Bronchial epithelial cell (primary cell): ENCODE measurements around the gene ERBB4. TPM values are rescaled to one million over a fixed set of nuclear protein-coding genes. Genes with fewer than 3 reads are reported as not detected.

Experiments used
- DNase-seq: peaks from one replicate; pipeline ENCODE4 v3.0.0-alpha.2; 2010; ENCODE audit warnings: low read depth
- FAIRE-seq: peaks from 2 replicates; lab custom pipeline; 2011; peaks lifted over from hg19 to GRCh38; lab: Jason Lieb, UNC
- H3K27me3 ChIP-seq: 2 replicates; pipeline ENCODE4 v1.5.1; 2011; ENCODE audit warnings: low read length; ENCODE audit not compliant: control insufficient read depth, insufficient read depth
- H3K36me3 ChIP-seq: 2 replicates; pipeline ENCODE4 v1.5.1; 2011; ENCODE audit warnings: low read length; ENCODE audit not compliant: control insufficient read depth, insufficient read depth
- H3K4me3 ChIP-seq: 2 replicates; pipeline ENCODE4 v1.5.1; 2011; ENCODE audit warnings: mild to moderate bottlenecking, low read depth, low read length, control low read depth
- total RNA-seq: library from RNA; depleted of rRNA; stranded (reverse); fragments of >200 nt; gene quantifications from 2 replicates; pipeline ENCODE4 v1.2.1, GENCODE V29; 2014
- TF ChIP-seq, protein P1 (sequence below): IDR thresholded peaks from 2 replicates; pipeline ENCODE4 v1.5.1; 2011; ENCODE audit warnings: mild to moderate bottlenecking, moderate library complexity, low read length, control low read depth, inconsistent platforms; ENCODE audit not compliant: insufficient read depth, severe bottlenecking

Gene ERBB4
- total RNA-seq, 1 donor from 2014 or later, result under 0.01 TPM

DNA sequence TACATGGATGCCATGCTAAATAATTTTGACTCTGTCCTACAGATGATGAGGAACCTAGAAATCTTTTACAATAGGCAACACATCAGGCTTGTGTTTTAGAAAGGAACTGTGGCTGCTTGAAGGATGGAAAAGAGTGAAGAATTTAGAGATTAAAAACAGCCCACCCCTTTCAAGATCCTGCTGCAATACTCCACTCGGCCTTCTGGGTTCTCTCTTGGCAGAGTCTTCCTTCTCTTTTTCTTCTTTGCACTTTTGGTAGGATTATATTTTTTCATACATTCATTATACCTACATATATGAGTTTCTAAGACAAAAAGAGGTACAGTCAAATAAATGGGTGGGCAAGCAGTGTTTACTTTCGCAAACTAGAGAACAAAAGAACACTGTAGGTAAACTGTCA, 474.3 kb downstream of the ERBB4 start:
- Histone ChIP-seq H3K4me3 (no peak overlapping the region), H3K36me3 (no peaks in the 10 kb centered on the region), H3K27me3 (no peaks in the 10 kb centered on the region)
- FAIRE-seq (no peak), DNase-seq (no peak)
- TF ChIP-seq, protein P1, sequence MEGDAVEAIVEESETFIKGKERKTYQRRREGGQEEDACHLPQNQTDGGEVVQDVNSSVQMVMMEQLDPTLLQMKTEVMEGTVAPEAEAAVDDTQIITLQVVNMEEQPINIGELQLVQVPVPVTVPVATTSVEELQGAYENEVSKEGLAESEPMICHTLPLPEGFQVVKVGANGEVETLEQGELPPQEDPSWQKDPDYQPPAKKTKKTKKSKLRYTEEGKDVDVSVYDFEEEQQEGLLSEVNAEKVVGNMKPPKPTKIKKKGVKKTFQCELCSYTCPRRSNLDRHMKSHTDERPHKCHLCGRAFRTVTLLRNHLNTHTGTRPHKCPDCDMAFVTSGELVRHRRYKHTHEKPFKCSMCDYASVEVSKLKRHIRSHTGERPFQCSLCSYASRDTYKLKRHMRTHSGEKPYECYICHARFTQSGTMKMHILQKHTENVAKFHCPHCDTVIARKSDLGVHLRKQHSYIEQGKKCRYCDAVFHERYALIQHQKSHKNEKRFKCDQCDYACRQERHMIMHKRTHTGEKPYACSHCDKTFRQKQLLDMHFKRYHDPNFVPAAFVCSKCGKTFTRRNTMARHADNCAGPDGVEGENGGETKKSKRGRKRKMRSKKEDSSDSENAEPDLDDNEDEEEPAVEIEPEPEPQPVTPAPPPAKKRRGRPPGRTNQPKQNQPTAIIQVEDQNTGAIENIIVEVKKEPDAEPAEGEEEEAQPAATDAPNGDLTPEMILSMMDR, result no peak

DNA sequence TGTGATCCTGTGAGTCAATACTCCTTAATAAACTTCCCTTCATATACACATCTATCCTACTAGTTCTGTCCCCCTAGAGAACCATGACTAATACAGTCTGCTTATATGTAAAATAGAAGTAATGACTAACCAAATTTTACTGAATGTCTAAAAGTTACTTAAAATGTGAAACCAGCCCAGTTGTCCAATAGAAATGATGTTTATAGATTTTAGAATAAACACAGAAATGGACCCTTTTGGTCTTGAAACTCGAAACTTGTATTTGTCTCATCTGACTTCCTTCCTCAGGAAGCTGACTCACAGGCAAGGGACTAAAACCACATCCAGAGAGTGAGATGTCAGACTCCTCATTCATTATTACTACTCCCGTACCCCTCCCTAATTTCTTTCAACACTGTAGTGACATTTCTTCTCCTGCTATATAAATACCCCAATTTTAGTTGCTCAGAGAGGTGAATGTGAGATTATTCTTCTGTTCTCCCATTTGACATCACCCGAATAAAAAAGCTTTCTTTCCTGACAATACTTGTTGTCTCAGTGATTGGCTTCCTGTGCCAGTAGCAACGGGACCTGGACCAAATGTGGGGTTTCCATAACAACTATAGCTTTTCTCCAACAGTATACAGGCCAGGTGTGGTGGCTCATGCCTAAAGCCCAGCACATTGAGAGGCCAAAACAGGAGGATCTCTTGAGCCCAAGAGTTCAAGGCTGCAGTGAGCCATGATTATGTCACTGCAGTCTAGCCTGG, 486.0 kb downstream of the ERBB4 start:
- Histone ChIP-seq H3K4me3 (no peak overlapping the region), H3K36me3 (no peaks in the 10 kb centered on the region), H3K27me3 (no peaks in the 10 kb centered on the region)
- no peak for FAIRE-seq
- peak; percentile 69 for DNase-seq
- TF ChIP-seq, protein P1, result no peak

DNA sequence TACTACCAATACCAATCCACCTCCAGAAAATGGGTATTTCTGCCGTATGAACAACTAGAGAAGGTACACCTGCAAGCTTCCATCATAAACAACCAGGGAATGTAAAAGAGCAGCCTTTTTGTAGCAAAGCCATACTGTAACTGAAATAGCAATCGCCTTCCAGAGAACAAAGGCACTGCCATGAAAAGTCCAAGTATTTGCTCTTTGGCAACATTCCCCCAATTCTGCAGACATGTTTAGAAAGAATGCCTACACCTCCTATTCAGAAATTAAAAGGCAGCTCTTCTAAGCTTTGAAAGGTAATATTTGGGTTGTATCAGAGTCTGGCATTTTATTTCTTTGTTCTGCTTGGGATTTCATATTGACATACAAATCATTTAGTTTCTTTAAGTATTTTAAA, 487.7 kb downstream of the ERBB4 start:
- TF ChIP-seq, protein P1, result no peak
- no peaks in the 10 kb centered on the region for H3K27me3 ChIP-seq
- no peak for DNase-seq
- no peaks in the 10 kb centered on the region for H3K36me3 ChIP-seq
- FAIRE-seq, result no peak
- no peak overlapping the region for H3K4me3 ChIP-seq

GRCh38 chr2:212042562-212042961, 496.0 kb downstream of the ERBB4 start:
- H3K27me3 ChIP-seq, result no peaks in the 10 kb centered on the region
- no peak overlapping the region for H3K4me3 ChIP-seq
- TF ChIP-seq, protein P1, result no peak
- FAIRE-seq (no peak), DNase-seq (no peak)
- H3K36me3 ChIP-seq, result no peaks in the 10 kb centered on the region

DNA sequence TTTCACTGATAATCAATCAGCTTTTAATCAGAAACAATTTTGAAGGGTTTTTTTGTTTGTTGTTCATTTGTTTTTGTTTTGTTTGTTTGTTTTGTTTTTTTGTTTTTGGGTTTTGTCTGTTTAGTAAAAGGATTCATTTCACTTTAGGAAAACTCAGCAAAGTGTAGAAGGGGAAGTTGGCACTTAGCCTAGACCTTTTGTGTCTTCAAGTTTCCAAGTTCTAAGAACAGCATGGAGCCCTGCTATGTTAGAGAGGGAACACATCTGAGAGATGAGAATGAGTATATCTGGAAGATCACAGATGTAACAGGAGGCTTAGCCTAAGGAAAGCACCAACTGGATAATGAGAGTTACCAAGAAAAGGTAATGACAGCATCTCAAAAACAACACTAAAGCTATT, 501.5 kb downstream of the ERBB4 start:
- Histone ChIP-seq H3K27me3 (no peaks in the 10 kb centered on the region), H3K36me3 (no peaks in the 10 kb centered on the region), H3K4me3 (no peak overlapping the region)
- FAIRE-seq, result no peak
- TF ChIP-seq, protein P1, result no peak
- no peak for DNase-seq
